Activated CD8-positive, alpha-beta memory T cell treated with anti-CD3 and anti-CD28 coated beads, Interleukin-2, amount 50 U/mL, for 48 hours (primary cell): Measurements from ENCODE around the gene HIGD1A.
A peak's percentile ranks its signal among the peaks of the same experiment; 100 is the strongest.

Experiments used
- DNase-seq: peaks from one replicate; pipeline ENCODE4 v3.0.0-alpha.2; 2020

The HIGD1A gene

DNA sequence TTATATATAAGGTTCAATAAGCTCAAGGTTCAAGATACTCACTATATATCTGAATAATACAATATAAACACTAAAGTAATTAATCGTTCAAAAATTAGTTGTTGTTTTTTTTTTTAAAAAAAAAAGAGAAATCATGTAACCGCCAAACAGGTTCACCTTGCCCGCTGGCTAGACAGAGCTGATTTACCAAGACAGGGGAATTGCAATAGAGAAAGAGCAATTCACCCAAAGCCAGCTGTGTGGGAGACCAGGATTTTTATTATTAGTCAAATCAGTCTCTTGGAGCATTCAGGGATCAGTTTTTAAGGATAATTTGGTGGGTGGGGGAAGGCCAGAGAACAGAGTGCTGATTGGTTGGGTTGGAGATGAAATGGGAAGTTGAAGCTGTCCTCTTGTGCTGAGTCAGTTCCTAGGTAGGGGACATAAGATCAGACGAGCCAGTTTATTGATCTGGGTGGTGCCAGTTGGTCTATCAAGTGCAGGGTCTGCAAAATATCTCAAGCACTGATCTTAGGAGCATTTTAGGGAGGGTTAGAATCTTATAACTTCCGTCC, 7.9 kb downstream of the HIGD1A start:
- no peak for DNase-seq

- DNase-seq: no peak
Observed at GRCh38 chr3:42795621-42796181, 8.6 kb downstream of the HIGD1A start.

GRCh38 chr3:42790714-42791229, 13.5 kb downstream of the HIGD1A start:
- DNase-seq: no peak

DNA sequence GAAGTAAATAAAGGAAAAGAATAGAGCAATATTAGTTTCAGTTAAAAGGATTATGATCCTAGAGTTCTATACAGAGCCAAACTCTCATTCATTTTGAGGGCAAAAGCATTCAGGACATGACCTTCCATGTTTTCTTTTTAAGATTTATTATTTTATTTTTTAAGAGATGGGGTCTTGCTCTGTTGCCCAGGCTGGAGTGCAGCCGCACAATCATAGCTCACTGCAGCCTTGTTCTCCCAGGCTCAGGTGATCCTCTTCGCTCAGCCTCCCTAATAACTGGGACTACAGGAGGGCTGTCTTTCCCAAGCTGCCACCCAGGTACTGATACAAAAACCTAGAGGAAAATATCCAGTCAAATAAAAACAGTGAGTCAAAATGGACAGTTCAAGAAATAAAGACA, 17.7 kb downstream of the HIGD1A start:
- no peak for DNase-seq

GRCh38 chr3:42786212-42786611, 18.1 kb downstream of the HIGD1A start:
- DNase-seq: no peak

- no peak for DNase-seq
Observed at GRCh38 chr3:42780892-42781700, 23.2 kb downstream of the HIGD1A start.

- no peak for DNase-seq
Observed at GRCh38 chr3:42780398-42780797, 23.9 kb downstream of the HIGD1A start.

DNA sequence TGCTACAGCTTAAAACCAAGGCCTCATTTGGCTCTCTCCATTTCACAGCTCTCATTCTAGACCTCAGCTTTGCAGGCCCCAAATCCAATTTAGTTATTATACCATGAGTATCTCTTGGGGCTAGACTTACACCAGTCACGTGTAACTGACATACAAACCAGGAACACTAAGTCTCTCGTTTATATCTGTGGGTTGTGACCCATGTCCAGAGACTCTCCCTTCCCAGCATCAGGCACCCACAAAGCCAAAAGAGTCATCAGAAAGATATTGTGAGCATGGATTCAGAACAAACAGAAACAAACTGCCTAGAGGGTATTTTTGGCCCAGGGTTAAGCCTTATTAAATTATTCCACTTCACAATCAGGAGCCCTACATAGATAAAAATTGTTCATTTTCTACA, 25.6 kb downstream of the HIGD1A start:
- DNase-seq: no peak

DNA sequence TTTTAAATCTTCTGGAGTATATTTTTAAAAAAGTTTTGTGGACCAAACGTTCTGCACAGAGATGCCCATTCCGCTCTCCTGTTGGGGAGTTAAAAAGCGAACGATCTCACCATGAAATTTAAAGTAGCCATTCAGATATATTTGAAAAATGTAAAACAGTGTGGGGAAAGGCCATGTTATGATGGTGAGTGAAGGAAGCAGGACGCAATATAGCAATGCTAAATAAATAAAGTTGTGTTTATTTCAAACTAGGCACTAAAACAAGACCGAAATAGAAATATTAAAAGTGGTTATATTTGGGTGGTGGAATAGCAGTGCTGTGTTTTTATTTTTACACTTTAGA, 30.9 kb downstream of the HIGD1A start:
- no peak for DNase-seq

- DNase-seq: peak; percentile 96
Observed at GRCh38 chr3:42772670-42773408, 31.5 kb downstream of the HIGD1A start, which contains the start of gene CCDC13. Gene CCDC13 (minus strand): TSS chr3:42773253. CDS start chr3:42758345, 14,908 bp downstream.

DNA sequence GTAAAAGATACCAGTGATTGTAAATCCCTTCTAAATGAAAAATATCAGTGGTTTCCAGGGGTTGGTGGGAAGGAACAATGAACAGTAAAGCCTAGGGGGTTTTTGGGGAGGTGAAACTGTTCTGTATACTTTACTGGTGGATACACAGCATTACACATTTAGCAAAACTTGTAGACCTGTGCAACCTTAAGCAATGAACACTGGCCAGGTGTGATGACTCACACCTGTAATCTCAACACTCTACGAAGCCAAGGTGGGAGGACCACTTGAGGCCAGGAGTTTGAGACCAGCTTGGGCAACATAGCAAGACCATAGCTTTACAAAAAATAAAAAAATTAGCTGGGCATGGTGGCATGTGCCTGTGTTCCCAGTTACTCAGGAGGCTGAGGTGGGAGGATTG, 33.0 kb downstream of the HIGD1A start:
- no peak for DNase-seq

DNA sequence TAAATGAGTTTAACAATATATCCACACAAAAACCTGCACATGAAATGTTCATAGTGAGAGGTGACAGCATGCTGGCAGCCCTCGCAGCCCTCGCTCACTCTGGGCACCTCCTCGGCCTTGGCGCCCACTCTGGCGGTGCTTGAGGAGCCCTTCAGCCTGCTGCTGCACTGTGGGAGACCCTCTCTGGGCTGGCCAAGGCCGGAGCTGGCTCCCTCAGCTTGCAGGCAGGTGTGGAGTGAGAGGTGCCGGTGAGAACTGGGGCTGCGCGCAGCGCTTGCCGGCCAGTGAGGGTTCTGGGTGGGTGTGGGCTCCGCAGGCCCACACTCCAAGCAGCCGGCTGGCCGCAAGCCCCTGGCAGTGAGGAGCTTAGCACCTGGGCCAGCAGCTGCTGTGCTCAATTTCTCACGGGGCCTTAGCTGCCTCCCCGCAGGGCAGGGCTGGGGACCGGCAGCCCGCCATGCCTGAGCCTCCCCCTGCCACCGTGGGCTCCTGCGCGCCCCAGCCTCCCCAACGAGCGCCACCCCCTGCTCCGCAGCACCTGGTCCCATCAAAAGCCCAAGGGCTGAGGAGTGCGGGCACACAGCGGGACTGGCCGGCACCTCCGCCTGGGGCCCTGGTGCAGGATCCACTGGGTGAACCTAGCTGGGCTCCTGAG, 34.7 kb downstream of the HIGD1A start:
- no peak for DNase-seq

DNA sequence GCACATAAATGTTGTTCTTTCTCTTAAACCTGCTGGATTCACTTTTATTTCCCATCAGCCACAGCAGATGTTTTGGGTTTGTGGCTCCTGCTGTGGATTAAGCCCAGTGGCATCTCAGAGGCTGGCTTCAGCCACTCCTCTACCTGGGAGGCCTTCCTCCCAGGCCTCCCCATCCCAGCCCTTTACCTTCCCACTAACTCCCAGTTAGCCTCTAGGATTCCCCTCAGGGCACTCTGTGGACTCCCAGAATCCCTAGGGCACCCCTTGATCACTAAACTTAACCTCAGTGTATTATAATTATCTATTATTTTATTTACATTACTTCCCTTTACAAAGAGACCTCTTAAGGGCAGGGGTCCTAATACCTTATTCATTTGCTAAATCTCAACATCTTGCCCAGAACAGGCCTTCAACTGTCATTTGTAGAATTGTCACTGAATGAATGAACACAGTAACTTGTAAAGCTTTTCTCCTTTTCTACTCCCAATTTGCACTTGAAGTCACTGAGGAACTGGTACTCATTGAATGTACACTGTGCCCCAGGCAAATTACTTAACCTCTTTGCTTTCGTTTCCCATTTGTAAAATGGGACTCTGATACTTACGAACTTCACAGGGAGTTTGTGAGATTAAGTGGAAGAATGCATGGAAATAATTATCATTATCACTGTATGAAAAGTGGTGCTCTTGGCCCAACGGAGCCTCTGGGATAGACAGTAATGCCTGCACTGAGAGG, 39.6 kb downstream of the HIGD1A start:
- DNase-seq: no peak

DNA sequence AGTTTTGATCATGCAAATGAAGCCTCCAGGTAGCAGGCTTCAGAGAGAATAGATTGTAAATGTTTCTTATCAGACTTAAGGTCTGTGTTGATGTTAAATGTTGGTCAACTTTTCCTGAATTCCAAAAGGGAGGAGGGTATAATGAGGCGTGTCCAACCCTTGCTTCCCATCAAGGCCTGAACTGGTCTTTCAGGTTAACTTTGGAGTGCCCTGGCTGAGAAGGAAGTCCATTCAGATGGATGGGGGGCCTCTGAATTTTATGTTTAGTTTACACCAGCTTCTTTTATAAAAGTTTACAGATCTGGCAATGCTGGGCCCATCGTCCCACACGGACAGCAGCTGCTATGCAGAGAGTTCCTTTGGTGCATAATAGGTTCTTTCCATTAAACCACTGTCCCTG, 40.2 kb downstream of the HIGD1A start:
- DNase-seq: no peak

GRCh38 chr3:42763021-42763420, 41.3 kb downstream of the HIGD1A start:
- DNase-seq: no peak

- no peak for DNase-seq
Observed at GRCh38 chr3:42762046-42762724, 42.1 kb downstream of the HIGD1A start.

GRCh38 chr3:42758126-42758525, 46.2 kb downstream of the HIGD1A start:
- no peak for DNase-seq

GRCh38 chr3:42756681-42757213, 47.5 kb downstream of the HIGD1A start:
- DNase-seq: peak; percentile 15

DNA sequence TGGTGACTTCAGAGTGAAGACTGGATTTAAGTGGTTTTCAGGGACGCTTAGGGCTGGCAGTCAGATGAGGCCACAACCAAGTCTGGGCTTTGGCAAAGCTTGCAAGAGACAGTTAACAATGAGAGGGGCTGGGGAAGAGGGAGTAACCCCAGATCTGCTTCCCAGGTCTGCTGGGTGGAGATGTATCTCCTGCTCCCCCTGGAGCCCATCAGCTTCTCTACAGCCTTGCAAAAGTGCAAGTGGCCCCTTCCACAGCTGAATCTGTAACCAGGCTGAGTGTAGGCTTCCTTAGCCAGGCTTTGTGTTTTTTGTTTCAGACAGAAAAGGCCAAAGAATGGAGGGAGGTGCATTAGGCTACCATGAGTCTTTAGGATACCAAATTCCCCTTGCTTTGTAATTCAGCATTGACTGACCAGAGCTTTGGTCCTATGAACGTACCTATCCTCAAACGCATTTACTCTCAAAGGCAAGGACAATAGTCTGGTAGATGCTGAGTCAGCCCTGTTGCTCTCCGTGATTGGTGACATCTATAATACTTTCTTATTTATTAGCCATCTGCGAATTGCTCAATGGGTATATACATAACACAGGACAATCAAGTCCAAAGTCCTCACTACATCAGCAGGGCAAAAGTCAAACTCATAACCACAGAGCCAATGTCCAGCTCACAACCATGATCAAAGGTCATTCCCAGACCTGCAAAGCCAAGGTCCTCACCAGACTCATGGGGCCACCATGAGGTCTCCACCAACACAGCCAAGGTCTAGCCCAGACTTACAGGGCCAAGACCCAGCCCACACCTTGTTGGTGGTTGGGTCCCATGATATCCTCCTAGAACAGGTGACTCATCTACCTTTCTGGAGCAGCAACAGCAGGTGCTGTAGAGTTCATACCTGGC, 48.4 kb downstream of the HIGD1A start:
- DNase-seq: peak; percentile 48

GRCh38 chr3:42753757-42754156, 50.5 kb downstream of the HIGD1A start:
- DNase-seq: peak; percentile 23
